ENCODE results near the gene WDR7. TPM values are rescaled to one million over a fixed set of nuclear protein-coding genes. Genes with fewer than 3 reads are reported as not detected.

WDR7 gene
- total and polyA plus RNA-seq, 5 donors from 2014 or later, result 27.8 to 76.4 (median 31.0) TPM

- Mint-ChIP-seq H3K36me3 (peaks cover 17% of the 10 kb centered on the region), H3K4me1 (peaks cover 2 to 28% (median 9%) of the 10 kb centered on the region in 4 donors), H3K27ac (no peak overlapping the region), H3K9me3 (no peaks in the 10 kb centered on the region), H3K27me3 (no peaks in the 10 kb centered on the region), H3K4me3 (no peak overlapping the region)
- ATAC-seq (ENCODE audit: low read depth in 2 of 2), result no peak
- no peak overlapping the region for H3K27ac ChIP-seq (ENCODE audit: insufficient read depth, low read length, poor library complexity, severe bottlenecking)
- H3K4me3 ChIP-seq (ENCODE audit: low read depth, low read length), result no peak overlapping the region
- H3K27me3 ChIP-seq (ENCODE audit: control insufficient read depth, insufficient read depth, low read length), result no peaks in the 10 kb centered on the region
- no peak for DNase-seq
- H3K4me1 ChIP-seq (ENCODE audit: control insufficient read depth, insufficient read depth, low read length, poor library complexity, severe bottlenecking), result no peaks in the 10 kb centered on the region
- H3K36me3 ChIP-seq (ENCODE audit: control insufficient read depth, insufficient read depth, low read length), result peaks cover 5% of the 10 kb centered on the region
- no peaks in the 10 kb centered on the region for H3K9me3 ChIP-seq (ENCODE audit: control insufficient read depth in 2 of 2, low read length in 2 of 2)
These were observed 240.7 kb downstream of the WDR7 start for GRCh38 chr18:56891870-56892269.

DNA sequence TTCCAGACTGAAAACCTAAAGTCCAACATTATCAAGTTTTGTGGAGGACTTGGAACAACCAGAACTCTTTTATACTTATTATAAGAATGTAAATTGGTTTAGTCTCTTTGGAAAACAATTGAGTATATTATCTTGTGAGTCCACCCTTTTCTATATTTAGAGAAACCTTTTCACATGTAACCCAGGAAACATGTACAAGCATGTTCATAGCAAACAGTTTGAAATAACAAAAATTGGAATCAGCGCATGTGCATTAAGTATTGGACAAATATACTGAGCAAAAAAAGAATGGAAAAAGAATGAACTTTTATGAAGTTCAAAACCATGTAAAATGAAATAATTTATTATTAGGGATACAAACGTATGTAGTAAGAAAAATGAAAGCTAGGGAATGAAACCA lies 246.0 kb downstream of the WDR7 start:
- H3K27ac ChIP-seq (ENCODE audit: insufficient read depth, low read length, poor library complexity, severe bottlenecking), result no peak overlapping the region
- DNase-seq (no peak), ATAC-seq (ENCODE audit: low read depth in 2 of 2) (no peak)
- H3K4me1 Mint-ChIP-seq, result peaks cover 13 to 18% (median 15%) of the 10 kb centered on the region in 4 donors
- H3K4me3 ChIP-seq (ENCODE audit: low read depth, low read length), result no peak overlapping the region
- H3K36me3 Mint-ChIP-seq, result peaks cover 6% of the 10 kb centered on the region
- H3K27me3 ChIP-seq (ENCODE audit: control insufficient read depth, insufficient read depth, low read length), result no peaks in the 10 kb centered on the region
- H3K36me3 ChIP-seq (ENCODE audit: control insufficient read depth, insufficient read depth, low read length), result no peaks in the 10 kb centered on the region
- H3K4me1 ChIP-seq (ENCODE audit: control insufficient read depth, insufficient read depth, low read length, poor library complexity, severe bottlenecking), result no peaks in the 10 kb centered on the region
- no peaks in the 10 kb centered on the region for H3K27me3 Mint-ChIP-seq
- no peak overlapping the region for H3K4me3 Mint-ChIP-seq
- no peak overlapping the region for H3K27ac Mint-ChIP-seq
- no peaks in the 10 kb centered on the region for H3K9me3 ChIP-seq (ENCODE audit: control insufficient read depth in 2 of 2, low read length in 2 of 2)
- H3K9me3 Mint-ChIP-seq, result no peaks in the 10 kb centered on the region

DNA sequence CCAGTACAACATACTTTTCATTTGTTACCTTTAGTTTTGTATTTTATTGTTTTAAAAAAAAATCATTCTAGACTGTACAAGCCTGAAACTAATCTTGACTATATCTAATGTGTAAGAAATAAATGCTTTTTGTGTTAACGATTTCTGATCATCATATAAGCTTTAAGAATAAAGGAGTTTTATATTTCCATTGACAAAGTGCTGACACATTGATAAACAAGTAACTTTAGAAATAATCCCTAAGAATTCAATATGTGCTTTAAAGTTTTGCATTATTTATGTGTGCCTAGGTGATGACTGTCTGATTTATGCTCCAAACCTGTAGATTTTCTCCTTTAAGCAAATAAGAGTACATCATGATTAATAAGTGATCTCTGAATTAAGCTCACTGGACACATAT lies 248.5 kb downstream of the WDR7 start:
- Histone ChIP-seq H3K4me3 (ENCODE audit: low read depth, low read length) (no peak overlapping the region), H3K27ac (ENCODE audit: insufficient read depth, low read length, poor library complexity, severe bottlenecking) (no peak overlapping the region), H3K36me3 (ENCODE audit: control insufficient read depth, insufficient read depth, low read length) (no peaks in the 10 kb centered on the region), H3K4me1 (ENCODE audit: control insufficient read depth, insufficient read depth, low read length, poor library complexity, severe bottlenecking) (no peaks in the 10 kb centered on the region), H3K9me3 (ENCODE audit: control insufficient read depth in 2 of 2, low read length in 2 of 2) (no peaks in the 10 kb centered on the region), H3K27me3 (ENCODE audit: control insufficient read depth, insufficient read depth, low read length) (no peaks in the 10 kb centered on the region)
- Mint-ChIP-seq H3K27ac (peak overlapping the region in 1 of 3 donors; percentile 35), H3K4me3 (no peak overlapping the region), H3K9me3 (no peaks in the 10 kb centered on the region), H3K27me3 (no peaks in the 10 kb centered on the region), H3K36me3 (peaks cover 3% of the 10 kb centered on the region), H3K4me1 (peaks cover 10 to 18% (median 12%) of the 10 kb centered on the region in 4 donors)
- ATAC-seq (ENCODE audit: low read depth in 2 of 2) (no peak), DNase-seq (no peak)

DNA sequence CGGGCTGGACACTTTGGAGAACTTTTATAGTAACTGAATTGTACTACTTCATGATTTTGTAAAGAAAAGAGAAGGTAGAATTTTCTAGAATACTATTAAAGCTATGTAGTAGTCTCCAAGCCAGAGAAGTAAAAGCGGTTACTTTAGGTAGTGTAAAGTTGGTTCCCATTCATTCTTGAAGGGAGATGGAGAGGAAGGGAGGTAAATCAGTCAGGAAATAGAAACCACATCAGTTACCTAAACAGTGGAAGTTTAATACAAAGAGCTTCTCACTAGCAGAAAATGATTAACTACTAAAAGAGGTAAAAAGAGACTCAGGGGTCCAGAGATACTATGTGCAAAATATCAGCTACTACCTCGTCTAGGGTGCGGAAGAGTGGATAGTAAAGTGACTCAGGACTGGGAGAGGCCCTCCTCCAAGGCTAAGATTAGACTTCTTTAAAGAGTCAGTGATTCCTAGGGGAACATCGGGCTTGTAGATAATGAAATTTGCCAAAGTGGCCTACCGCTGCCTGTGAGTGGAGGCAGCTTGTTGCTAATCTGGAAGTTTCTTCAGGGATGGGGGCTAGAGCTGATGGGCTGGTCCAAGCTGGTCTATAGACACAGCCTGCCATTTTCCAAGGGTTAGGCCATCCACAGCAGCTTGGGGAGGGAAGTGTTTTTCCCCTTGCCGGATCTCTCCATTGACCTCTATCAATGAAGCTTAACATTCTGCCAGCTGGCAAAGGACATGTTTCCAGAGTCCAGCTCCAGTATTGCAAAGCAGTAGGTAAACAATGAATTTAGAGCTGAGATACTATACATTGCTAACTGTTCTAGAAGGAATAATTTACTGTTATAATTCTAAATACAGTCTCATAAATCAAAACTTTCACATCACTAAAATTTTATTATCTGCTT lies 249.3 kb downstream of the WDR7 start:
- H3K27ac Mint-ChIP-seq, result peak overlapping the region in 1 of 3 donors; percentile 89
- H3K4me3 ChIP-seq (ENCODE audit: low read depth, low read length), result no peak overlapping the region
- DNase-seq, result peak in 1 of 3 donors; percentile 2
- peaks cover 6% of the 10 kb centered on the region for H3K36me3 Mint-ChIP-seq
- no peaks in the 10 kb centered on the region for H3K27me3 ChIP-seq (ENCODE audit: control insufficient read depth, insufficient read depth, low read length)
- no peaks in the 10 kb centered on the region for H3K4me1 ChIP-seq (ENCODE audit: control insufficient read depth, insufficient read depth, low read length, poor library complexity, severe bottlenecking)
- no peak overlapping the region for H3K27ac ChIP-seq (ENCODE audit: insufficient read depth, low read length, poor library complexity, severe bottlenecking)
- no peaks in the 10 kb centered on the region for H3K9me3 Mint-ChIP-seq
- no peaks in the 10 kb centered on the region for H3K36me3 ChIP-seq (ENCODE audit: control insufficient read depth, insufficient read depth, low read length)
- H3K27me3 Mint-ChIP-seq, result no peaks in the 10 kb centered on the region
- peaks cover 10 to 18% (median 12%) of the 10 kb centered on the region in 4 donors for H3K4me1 Mint-ChIP-seq
- H3K4me3 Mint-ChIP-seq, result no peak overlapping the region
- ATAC-seq (ENCODE audit: low read depth in 2 of 2), result no peak
- no peaks in the 10 kb centered on the region for H3K9me3 ChIP-seq (ENCODE audit: control insufficient read depth in 2 of 2, low read length in 2 of 2)

- no peaks in the 10 kb centered on the region for H3K9me3 Mint-ChIP-seq
- Histone ChIP-seq H3K36me3 (ENCODE audit: control insufficient read depth, insufficient read depth, low read length) (no peaks in the 10 kb centered on the region), H3K27ac (ENCODE audit: insufficient read depth, low read length, poor library complexity, severe bottlenecking) (no peak overlapping the region), H3K4me3 (ENCODE audit: low read depth, low read length) (no peak overlapping the region), H3K9me3 (ENCODE audit: control insufficient read depth in 2 of 2, low read length in 2 of 2) (no peaks in the 10 kb centered on the region), H3K27me3 (ENCODE audit: control insufficient read depth, insufficient read depth, low read length) (no peaks in the 10 kb centered on the region), H3K4me1 (ENCODE audit: control insufficient read depth, insufficient read depth, low read length, poor library complexity, severe bottlenecking) (no peaks in the 10 kb centered on the region)
- peaks cover 8 to 19% (median 12%) of the 10 kb centered on the region in 4 donors for H3K4me1 Mint-ChIP-seq
- no peak for DNase-seq
- ATAC-seq (ENCODE audit: low read depth in 2 of 2), result no peak
- H3K4me3 Mint-ChIP-seq, result no peak overlapping the region
- no peak overlapping the region for H3K27ac Mint-ChIP-seq
- H3K36me3 Mint-ChIP-seq, result peaks cover 11% of the 10 kb centered on the region
- H3K27me3 Mint-ChIP-seq, result no peaks in the 10 kb centered on the region
These were observed 250.8 kb downstream of the WDR7 start for GRCh38 chr18:56901919-56902318.

- H3K27me3 Mint-ChIP-seq, result no peaks in the 10 kb centered on the region
- H3K36me3 Mint-ChIP-seq, result peaks cover 16% of the 10 kb centered on the region
- Histone ChIP-seq H3K36me3 (ENCODE audit: control insufficient read depth, insufficient read depth, low read length) (no peaks in the 10 kb centered on the region), H3K4me1 (ENCODE audit: control insufficient read depth, insufficient read depth, low read length, poor library complexity, severe bottlenecking) (no peaks in the 10 kb centered on the region), H3K27ac (ENCODE audit: insufficient read depth, low read length, poor library complexity, severe bottlenecking) (no peak overlapping the region), H3K27me3 (ENCODE audit: control insufficient read depth, insufficient read depth, low read length) (no peaks in the 10 kb centered on the region), H3K9me3 (ENCODE audit: control insufficient read depth in 2 of 2, low read length in 2 of 2) (no peaks in the 10 kb centered on the region), H3K4me3 (ENCODE audit: low read depth, low read length) (no peak overlapping the region)
- DNase-seq (no peak), ATAC-seq (ENCODE audit: low read depth in 2 of 2) (no peak)
- no peaks in the 10 kb centered on the region for H3K9me3 Mint-ChIP-seq
- H3K27ac Mint-ChIP-seq, result no peak overlapping the region
- H3K4me1 Mint-ChIP-seq, result peaks cover 8 to 21% (median 12%) of the 10 kb centered on the region in 4 donors
- H3K4me3 Mint-ChIP-seq, result no peak overlapping the region
These were observed 251.5 kb downstream of the WDR7 start for GRCh38 chr18:56902653-56903052.

GRCh38 chr18:56903686-56904085 lies 252.5 kb downstream of the WDR7 start:
- Histone ChIP-seq H3K27ac (ENCODE audit: insufficient read depth, low read length, poor library complexity, severe bottlenecking) (no peak overlapping the region), H3K27me3 (ENCODE audit: control insufficient read depth, insufficient read depth, low read length) (no peaks in the 10 kb centered on the region), H3K4me1 (ENCODE audit: control insufficient read depth, insufficient read depth, low read length, poor library complexity, severe bottlenecking) (no peaks in the 10 kb centered on the region), H3K36me3 (ENCODE audit: control insufficient read depth, insufficient read depth, low read length) (no peaks in the 10 kb centered on the region), H3K9me3 (ENCODE audit: control insufficient read depth in 2 of 2, low read length in 2 of 2) (no peaks in the 10 kb centered on the region), H3K4me3 (ENCODE audit: low read depth, low read length) (no peak overlapping the region)
- peaks cover 0 to under 1% (median 0%) of the 10 kb centered on the region in 7 donors for H3K9me3 Mint-ChIP-seq
- H3K4me3 Mint-ChIP-seq, result no peak overlapping the region
- no peak overlapping the region for H3K27ac Mint-ChIP-seq
- H3K36me3 Mint-ChIP-seq, result peaks cover 16% of the 10 kb centered on the region
- DNase-seq (no peak), ATAC-seq (ENCODE audit: low read depth in 2 of 2) (no peak)
- H3K4me1 Mint-ChIP-seq, result peaks cover 6 to 16% (median 9%) of the 10 kb centered on the region in 4 donors
- H3K27me3 Mint-ChIP-seq, result no peaks in the 10 kb centered on the region

DNA sequence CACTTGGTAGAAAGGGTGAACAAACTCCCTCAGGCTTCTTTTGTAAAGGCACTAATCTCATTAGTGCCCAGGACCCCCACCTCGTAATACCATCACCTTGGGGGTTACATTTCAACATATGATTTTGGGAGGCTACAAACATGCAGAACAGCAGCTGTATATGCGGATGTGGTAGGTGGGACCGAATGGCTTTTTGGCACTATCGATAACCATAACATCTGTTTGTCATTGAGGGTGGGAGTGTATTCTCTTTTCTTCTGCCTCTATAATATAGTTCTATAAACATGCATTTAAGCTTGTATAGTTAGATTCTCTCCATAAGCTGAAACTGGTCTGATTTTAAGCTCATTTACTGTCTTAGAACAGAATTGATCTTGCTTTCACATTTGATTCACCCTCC lies 256.6 kb downstream of the WDR7 start:
- Histone ChIP-seq H3K27me3 (ENCODE audit: control insufficient read depth, insufficient read depth, low read length) (no peaks in the 10 kb centered on the region), H3K27ac (ENCODE audit: insufficient read depth, low read length, poor library complexity, severe bottlenecking) (no peak overlapping the region), H3K4me3 (ENCODE audit: low read depth, low read length) (no peak overlapping the region), H3K36me3 (ENCODE audit: control insufficient read depth, insufficient read depth, low read length) (no peaks in the 10 kb centered on the region), H3K9me3 (ENCODE audit: control insufficient read depth in 2 of 2, low read length in 2 of 2) (no peaks in the 10 kb centered on the region), H3K4me1 (ENCODE audit: control insufficient read depth, insufficient read depth, low read length, poor library complexity, severe bottlenecking) (no peaks in the 10 kb centered on the region)
- Mint-ChIP-seq H3K9me3 (peaks cover 0 to 2% (median 0%) of the 10 kb centered on the region in 7 donors), H3K27ac (peak overlapping the region in 1 of 3 donors; percentile 9), H3K4me1 (peaks cover 3 to 5% (median 4%) of the 10 kb centered on the region in 4 donors), H3K4me3 (no peak overlapping the region), H3K36me3 (peaks cover 33% of the 10 kb centered on the region), H3K27me3 (no peaks in the 10 kb centered on the region)
- no peak for DNase-seq
- ATAC-seq (ENCODE audit: low read depth in 2 of 2), result no peak

Measured in CD4-positive, CD25-positive, alpha-beta regulatory T cell (primary cell).